IMR-90 (cell line): ENCODE measurements around the gene MAP2K2. TPM values are rescaled to one million over a fixed set of nuclear protein-coding genes. Genes with fewer than 3 reads are reported as not detected.

Source experiments
- ATAC-seq: fragments of 200-7000 bp; cut with Tn5 transposase; 2 replicates; pipeline ENCODE4 v1.9.1; 2020; ENCODE audit warnings: low read depth, mild to moderate bottlenecking, moderate library complexity
- BruUV-seq: library from RNA; stranded (reverse); fragments of 400-500 nt; replicated peaks from 2 replicates; lab custom pipeline; 2021; lab: Mats Ljungman, UMichigan
- CTCF ChIA-PET: fragments of 300-600 bp; formaldehyde crosslinking; extraction: SDS; loops from one replicate; lab custom pipeline; 2021; ENCODE audit warnings: antibody characterized with exemption; lab: Yijun Ruan, JAX
- POLR2A ChIA-PET: fragments of 300-600 bp; sonication (Branson Sonifier 250); formaldehyde crosslinking; loops from one replicate; lab custom pipeline; 2022; ENCODE audit warnings: antibody characterized with exemption; ENCODE audit not compliant: unreplicated experiment; lab: Charles Lee
- DNase-seq: peaks from one replicate; pipeline ENCODE4 v3.0.0; 2013
- H2AFZ ChIP-seq: replicated peaks from 2 replicates; pipeline ENCODE3; 2013; ENCODE audit warnings: low read length, mild to moderate bottlenecking; ENCODE audit not compliant: poor library complexity
- H2AK5ac ChIP-seq: 2 replicates; pipeline ENCODE4 v1.6.1; 2013; ENCODE audit warnings: low read depth, low read length, inconsistent platforms
- H2AK9ac ChIP-seq: replicated peaks from 2 replicates; pipeline ENCODE3; 2013; ENCODE audit warnings: mild to moderate bottlenecking, low read depth, low read length, moderate library complexity; ENCODE audit not compliant: poor library complexity
- H2BK120ac ChIP-seq: 2 replicates; pipeline ENCODE4 v1.6.1; 2013; ENCODE audit warnings: low read depth, low read length, inconsistent platforms
- H2BK15ac ChIP-seq: 3 replicates; pipeline ENCODE4 v1.6.1; 2013; ENCODE audit warnings: low read depth, low read length, inconsistent platforms
- H2BK20ac ChIP-seq: 2 replicates; pipeline ENCODE4 v1.6.1; 2013; ENCODE audit warnings: low read depth, mild to moderate bottlenecking, inconsistent platforms, low read length, moderate library complexity
- H2BK5ac ChIP-seq: 2 replicates; pipeline ENCODE4 v1.6.1; 2013; ENCODE audit warnings: mild to moderate bottlenecking, low read depth, low read length, inconsistent platforms; ENCODE audit not compliant: poor library complexity, severe bottlenecking
- H3K14ac ChIP-seq: replicated peaks from 2 replicates; pipeline ENCODE4 v1.6.1; 2013; ENCODE audit warnings: low read depth, low read length, inconsistent platforms
- H3K18ac ChIP-seq: 2 replicates; pipeline ENCODE4 v1.6.1; 2013; ENCODE audit warnings: low read depth, low read length, control low read depth
- H3K23ac ChIP-seq: 2 replicates; pipeline ENCODE4 v1.6.1; 2013; ENCODE audit warnings: low read depth, low read length, inconsistent platforms
- H3K27ac ChIP-seq: 2 replicates; pipeline ENCODE4 v1.5.1; 2013; ENCODE audit warnings: mild to moderate bottlenecking, control low read depth, low read length; ENCODE audit not compliant: insufficient read depth
- H3K27me3 ChIP-seq: 2 replicates; pipeline ENCODE4 v1.6.1; 2013; ENCODE audit warnings: low read length; ENCODE audit not compliant: control insufficient read depth, insufficient read depth
- H3K36me3 ChIP-seq: 2 replicates; pipeline ENCODE4 v1.6.1; 2013; ENCODE audit warnings: low read length, mixed read lengths; ENCODE audit not compliant: control insufficient read depth, insufficient read depth
- H3K4ac ChIP-seq: 2 replicates; pipeline ENCODE4 v1.6.1; 2013; ENCODE audit warnings: low read depth, low read length, inconsistent platforms
- H3K4me1 ChIP-seq: 2 replicates; pipeline ENCODE4 v1.6.1; 2013; ENCODE audit warnings: low read length, mixed read lengths; ENCODE audit not compliant: control insufficient read depth, insufficient read depth
- H3K4me2 ChIP-seq: 2 replicates; pipeline ENCODE4 v1.6.1; 2013; ENCODE audit warnings: low read depth, mild to moderate bottlenecking, control low read depth, low read length, moderate library complexity
- H3K4me3 ChIP-seq: 2 replicates; pipeline ENCODE4 v1.5.1; 2013; ENCODE audit warnings: low read depth, mild to moderate bottlenecking, control low read depth, low read length, moderate library complexity; ENCODE audit not compliant: insufficient read depth
- H3K56ac ChIP-seq: 2 replicates; pipeline ENCODE4 v1.6.1; 2013; ENCODE audit warnings: low read length, inconsistent platforms; ENCODE audit not compliant: insufficient read depth; ENCODE audit errors: extremely low read depth
- H3K79me1 ChIP-seq, 2 experiments: 2 replicates each; pipeline ENCODE4 v1.6.1; 2013; ENCODE audit warnings: low read length in 2 of 2, inconsistent platforms in 1 of 2, low read depth in 1 of 2
- H3K9ac ChIP-seq: 2 replicates; pipeline ENCODE4 v1.6.1; 2013; ENCODE audit warnings: low read depth, low read length, control low read depth
- H3K9me1 ChIP-seq: 2 replicates; pipeline ENCODE4 v1.6.1; 2013; ENCODE audit warnings: low read length, inconsistent platforms; ENCODE audit not compliant: insufficient read depth
- H3K9me3 ChIP-seq: 2 replicates; pipeline ENCODE4 v1.6.1; 2013; ENCODE audit warnings: low read length; ENCODE audit not compliant: control insufficient read depth, insufficient read depth
- H4K20me1 ChIP-seq: 2 replicates; pipeline ENCODE4 v1.6.1; 2013; ENCODE audit warnings: low read length, inconsistent platforms; ENCODE audit not compliant: insufficient read depth
- H4K5ac ChIP-seq: 2 replicates; pipeline ENCODE4 v1.6.1; 2013; ENCODE audit warnings: mild to moderate bottlenecking, low read depth, low read length, control low read depth
- H4K8ac ChIP-seq, 2 experiments: 2 replicates each; pipeline ENCODE4 v1.6.1; 2013; ENCODE audit warnings: low read depth in 2 of 2, low read length in 2 of 2, control low read depth in 1 of 2, inconsistent platforms in 1 of 2
- H4K91ac ChIP-seq: 2 replicates; pipeline ENCODE4 v1.6.1; 2013; ENCODE audit warnings: low read depth, low read length, inconsistent platforms; ENCODE audit not compliant: insufficient read depth
- BHLHE40 ChIP-seq: fragments of 150-350 bp; IDR thresholded peaks from 2 replicates; pipeline ENCODE4 v1.6.1; 2016; ENCODE audit warnings: mild to moderate bottlenecking, low read depth, low read length
- CEBPB ChIP-seq: IDR thresholded peaks from 2 replicates; pipeline ENCODE4 v1.6.1; 2012; ENCODE audit warnings: low read depth, low read length, improper control_type of control experiment
- CHD1 ChIP-seq: IDR thresholded peaks from 2 replicates; pipeline ENCODE4 v1.6.1; 2012; ENCODE audit warnings: low read depth, low read length, improper control_type of control experiment
- FOS ChIP-seq: fragments of 150-350 bp; IDR thresholded peaks from 2 replicates; pipeline ENCODE4 v1.6.1; 2016; ENCODE audit warnings: low read depth, low read length
- MAFK ChIP-seq: IDR thresholded peaks from 2 replicates; pipeline ENCODE4 v1.6.1; 2012; ENCODE audit warnings: low read depth, low read length, improper control_type of control experiment
- MAZ ChIP-seq: IDR thresholded peaks from 2 replicates; pipeline ENCODE4 v1.6.1; 2012; ENCODE audit warnings: low read depth, mild to moderate bottlenecking, low read length, improper control_type of control experiment, moderate library complexity, borderline replicate concordance
- MXI1 ChIP-seq: IDR thresholded peaks from 2 replicates; pipeline ENCODE4 v1.6.1; 2012; ENCODE audit warnings: low read depth, mild to moderate bottlenecking, low read length, moderate library complexity, borderline replicate concordance
- POLR2A ChIP-seq: IDR thresholded peaks from 2 replicates; pipeline ENCODE4 v1.6.1; 2012; ENCODE audit warnings: mild to moderate bottlenecking, low read depth, low read length
- RAD21 ChIP-seq: IDR thresholded peaks from 2 replicates; pipeline ENCODE4 v1.6.1; 2012; ENCODE audit warnings: low read length, improper control_type of control experiment
- RFX5 ChIP-seq: IDR thresholded peaks from 2 replicates; pipeline ENCODE4 v1.8.0; 2012; ENCODE audit warnings: low read depth, mild to moderate bottlenecking, low read length, moderate library complexity
- SMC3 ChIP-seq: fragments of 150-350 bp; IDR thresholded peaks from 2 replicates; pipeline ENCODE4 v1.6.1; 2016; ENCODE audit warnings: low read depth, mild to moderate bottlenecking, antibody characterized with exemption, low read length, moderate library complexity
- WGBS, 2 experiments: methylation state at CpG; one replicate each; pipeline versions ENCODE4 v1.1.5 to v1.1.7; 2013; ENCODE audit warnings: missing lambda C conversion rate in 2 of 2; ENCODE audit not compliant: insufficient read length in 1 of 2; ENCODE audit errors: extremely low coverage in 2 of 2; 5-methylcytosine and 5-hydroxymethylcytosine counted together
- dilution Hi-C: fragments of 300-500 bp; cut with HindIII; formaldehyde crosslinking; loops from one replicate; pipeline ENCODE4 v1.14.3; 2018; ENCODE audit warnings: low sequenced_read_pairs; ENCODE audit not compliant: unreplicated experiment
- in situ Hi-C: fragments of 300-500 bp; cut with MboI; formaldehyde crosslinking; loops from 3 replicates; pipeline ENCODE4 v1.14.3; 2019; ENCODE audit warnings: low sequenced_read_pairs, inconsistent platforms, mixed read lengths
- intact Hi-C: fragments of 100-400 bp; cut with micrococcal nuclease; formaldehyde crosslinking; loops from 2 replicates; pipeline ENCODE4 v1.10.0; 2022
- polyA plus RNA-seq, 3 experiments: library from polyadenylated mRNA; depleted of rRNA; stranded (reverse); fragments of >200 nt; gene quantifications; 2 replicates each; pipeline ENCODE4 v1.2.3, GENCODE V29; 2012; ENCODE audit warnings: low replicate concordance in 1 of 3
- total RNA-seq: library from RNA; depleted of rRNA; stranded (reverse); fragments of >200 nt; gene quantifications from 2 replicates; pipeline ENCODE4 v1.2.3, GENCODE V29; 2012
- TF ChIP-seq, protein P1 (sequence below): fragments of 150-350 bp; IDR thresholded peaks from 2 replicates; pipeline ENCODE4 v1.6.1; 2017; ENCODE audit warnings: mild to moderate bottlenecking, antibody characterized with exemption, low read length, low read depth
- TF ChIP-seq, protein P2 (sequence below): conservative IDR thresholded peaks from 2 replicates; pipeline ENCODE4 v1.5.1; 2012; ENCODE audit warnings: mild to moderate bottlenecking, low read depth, low read length, improper control_type of control experiment
- TF ChIP-seq, protein P3 (sequence below): fragments of 150-350 bp; IDR thresholded peaks from 2 replicates; pipeline ENCODE4 v1.6.1; 2016; ENCODE audit warnings: low read depth, mild to moderate bottlenecking, low read length, moderate library complexity, borderline replicate concordance

MAP2K2 gene
- total and polyA plus RNA-seq, 2 of the 4 experiments (the other 2 are of a cell fraction): 115 to 151 TPM

DNA sequence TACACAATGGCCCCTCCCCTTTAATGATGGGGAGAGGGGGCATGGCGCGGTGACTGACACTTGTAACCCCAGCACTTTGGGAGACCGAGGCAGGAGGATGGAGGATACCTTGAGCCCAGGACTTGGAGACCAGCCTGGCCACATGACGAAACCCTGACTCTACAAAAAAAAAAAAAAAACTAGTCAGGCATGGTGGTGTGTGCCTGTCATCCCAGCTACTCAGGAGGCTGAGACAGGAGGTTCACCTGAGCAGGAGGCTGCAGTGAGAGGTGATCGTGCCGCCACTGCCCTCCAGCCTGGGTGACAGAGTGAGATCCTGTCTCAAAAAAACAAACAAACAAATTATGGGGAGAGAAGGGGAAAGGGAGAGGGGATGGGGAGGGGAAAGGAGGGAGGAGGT lies 43.4 kb downstream of the MAP2K2 start:
- H3K9me1 ChIP-seq: no peaks in the 10 kb centered on the region; the same call in 1 of the 2 replicates
- H4K91ac ChIP-seq: no peak overlapping the region
- H3K14ac ChIP-seq: no peak overlapping the region
- H3K4me3 ChIP-seq: no peak overlapping the region
- no peak overlapping the region for H2BK15ac ChIP-seq
- peaks cover 7% of the 10 kb centered on the region for H3K4me1 ChIP-seq
- H4K8ac ChIP-seq: no peak overlapping the region
- POLR2A ChIA-PET: no interaction called here
- no peaks in the 10 kb centered on the region for H3K79me1 ChIP-seq
- TF ChIP-seq BHLHE40: no peak
- no peak for TF ChIP-seq SMC3
- TF ChIP-seq FOS: no peak
- TF ChIP-seq, protein P1, sequence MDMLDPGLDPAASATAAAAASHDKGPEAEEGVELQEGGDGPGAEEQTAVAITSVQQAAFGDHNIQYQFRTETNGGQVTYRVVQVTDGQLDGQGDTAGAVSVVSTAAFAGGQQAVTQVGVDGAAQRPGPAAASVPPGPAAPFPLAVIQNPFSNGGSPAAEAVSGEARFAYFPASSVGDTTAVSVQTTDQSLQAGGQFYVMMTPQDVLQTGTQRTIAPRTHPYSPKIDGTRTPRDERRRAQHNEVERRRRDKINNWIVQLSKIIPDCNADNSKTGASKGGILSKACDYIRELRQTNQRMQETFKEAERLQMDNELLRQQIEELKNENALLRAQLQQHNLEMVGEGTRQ: no peak
- no peak for TF ChIP-seq RFX5
- TF ChIP-seq POLR2A: no peak
- TF ChIP-seq, protein P2, sequence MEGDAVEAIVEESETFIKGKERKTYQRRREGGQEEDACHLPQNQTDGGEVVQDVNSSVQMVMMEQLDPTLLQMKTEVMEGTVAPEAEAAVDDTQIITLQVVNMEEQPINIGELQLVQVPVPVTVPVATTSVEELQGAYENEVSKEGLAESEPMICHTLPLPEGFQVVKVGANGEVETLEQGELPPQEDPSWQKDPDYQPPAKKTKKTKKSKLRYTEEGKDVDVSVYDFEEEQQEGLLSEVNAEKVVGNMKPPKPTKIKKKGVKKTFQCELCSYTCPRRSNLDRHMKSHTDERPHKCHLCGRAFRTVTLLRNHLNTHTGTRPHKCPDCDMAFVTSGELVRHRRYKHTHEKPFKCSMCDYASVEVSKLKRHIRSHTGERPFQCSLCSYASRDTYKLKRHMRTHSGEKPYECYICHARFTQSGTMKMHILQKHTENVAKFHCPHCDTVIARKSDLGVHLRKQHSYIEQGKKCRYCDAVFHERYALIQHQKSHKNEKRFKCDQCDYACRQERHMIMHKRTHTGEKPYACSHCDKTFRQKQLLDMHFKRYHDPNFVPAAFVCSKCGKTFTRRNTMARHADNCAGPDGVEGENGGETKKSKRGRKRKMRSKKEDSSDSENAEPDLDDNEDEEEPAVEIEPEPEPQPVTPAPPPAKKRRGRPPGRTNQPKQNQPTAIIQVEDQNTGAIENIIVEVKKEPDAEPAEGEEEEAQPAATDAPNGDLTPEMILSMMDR: no peak
- TF ChIP-seq MAFK: no peak
- TF ChIP-seq MXI1: no peak
- TF ChIP-seq, protein P3, sequence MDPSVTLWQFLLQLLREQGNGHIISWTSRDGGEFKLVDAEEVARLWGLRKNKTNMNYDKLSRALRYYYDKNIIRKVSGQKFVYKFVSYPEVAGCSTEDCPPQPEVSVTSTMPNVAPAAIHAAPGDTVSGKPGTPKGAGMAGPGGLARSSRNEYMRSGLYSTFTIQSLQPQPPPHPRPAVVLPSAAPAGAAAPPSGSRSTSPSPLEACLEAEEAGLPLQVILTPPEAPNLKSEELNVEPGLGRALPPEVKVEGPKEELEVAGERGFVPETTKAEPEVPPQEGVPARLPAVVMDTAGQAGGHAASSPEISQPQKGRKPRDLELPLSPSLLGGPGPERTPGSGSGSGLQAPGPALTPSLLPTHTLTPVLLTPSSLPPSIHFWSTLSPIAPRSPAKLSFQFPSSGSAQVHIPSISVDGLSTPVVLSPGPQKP: no peak
- TF ChIP-seq CEBPB: no peak
- TF ChIP-seq RAD21: no peak
- no peak for TF ChIP-seq MAZ
- no peak for TF ChIP-seq CHD1
- in situ Hi-C loops: no loop called here
- H4K20me1 ChIP-seq: no peaks in the 10 kb centered on the region
- no peak overlapping the region for H2AFZ ChIP-seq
- ATAC-seq (no peak), DNase-seq (no peak)
- H3K9ac ChIP-seq: no peak overlapping the region
- H3K27ac ChIP-seq: no peak overlapping the region
- H3K36me3 ChIP-seq: no peaks in the 10 kb centered on the region
- H2BK20ac ChIP-seq: no peak overlapping the region
- H2BK5ac ChIP-seq: no peak overlapping the region
- H3K4ac ChIP-seq: no peak overlapping the region
- H3K23ac ChIP-seq: no peak overlapping the region
- no peak overlapping the region for H4K5ac ChIP-seq
- H3K27me3 ChIP-seq: no peaks in the 10 kb centered on the region
- no peak overlapping the region for H3K56ac ChIP-seq
- CTCF ChIA-PET: no interaction called here
- H3K9me3 ChIP-seq: no peaks in the 10 kb centered on the region
- H2AK9ac ChIP-seq: no peak overlapping the region
- no peak overlapping the region for H2AK5ac ChIP-seq
- dilution Hi-C loops: no loop called here
- no TSS peak for BruUV-seq
- no CpG with 5 or more reads among the region's 6 CpGs for WGBS, 2 experiments
- no peak overlapping the region for H2BK120ac ChIP-seq
- intact Hi-C loops: no loop called here
- H3K4me2 ChIP-seq: no peak overlapping the region
- H3K18ac ChIP-seq: no peak overlapping the region
